SK-N-SH treated with all-trans-retinoic acid at 6 μM for 48 hours (cell line): ENCODE data around the gene SKOR1.

ENCODE experiments used
- ATAC-seq: fragments of 200-7000 bp; cut with Tn5 transposase; 3 replicates; pipeline ENCODE4 v1.9.1; 2020; ENCODE audit warnings: mild to moderate bottlenecking, moderate library complexity
- ARNTL ChIP-seq: fragments of 450-650 bp; formaldehyde crosslinking; IDR thresholded peaks from 2 replicates; pipeline ENCODE4 v1.5.0; 2020; ENCODE audit warnings: low read depth, mild to moderate bottlenecking, moderate library complexity, borderline replicate concordance
- BACH2 ChIP-seq: fragments of 250-450 bp; sonication (Bioruptor Pico); IDR thresholded peaks from 2 replicates; pipeline ENCODE4 v1.9.0; 2021; ENCODE audit warnings: mild to moderate bottlenecking, borderline replicate concordance
- ESRRG ChIP-seq: fragments of 250-450 bp; sonication (Bioruptor Pico); IDR thresholded peaks from 2 replicates; pipeline ENCODE4 v1.6.1; 2021; ENCODE audit warnings: mild to moderate bottlenecking
- GLIS3 ChIP-seq: fragments of 250-450 bp; sonication (Bioruptor Pico); IDR thresholded peaks from 2 replicates; pipeline ENCODE4 v1.5.0; 2020; ENCODE audit warnings: mild to moderate bottlenecking, moderate library complexity
- ISL1 ChIP-seq: fragments of 250-450 bp; sonication (Bioruptor Pico); IDR thresholded peaks from 2 replicates; pipeline ENCODE4 v2.1.2; 2022; ENCODE audit warnings: mild to moderate bottlenecking, moderate library complexity
- OSR1 ChIP-seq: fragments of 250-450 bp; sonication (Bioruptor Pico); IDR thresholded peaks from 2 replicates; pipeline ENCODE4 v1.8.0; 2022; ENCODE audit warnings: moderate library complexity, mild to moderate bottlenecking, inconsistent platforms
- PATZ1 ChIP-seq: fragments of 250-450 bp; sonication (Bioruptor Pico); IDR thresholded peaks from 2 replicates; pipeline ENCODE4 v1.8.0; 2020; ENCODE audit warnings: mild to moderate bottlenecking, moderate library complexity, borderline replicate concordance
- POU6F1 ChIP-seq: fragments of 250-450 bp; sonication (Bioruptor Pico); IDR thresholded peaks from 2 replicates; pipeline ENCODE4 v1.8.0; 2021; ENCODE audit warnings: low read depth, mild to moderate bottlenecking, moderate library complexity, borderline replicate concordance
- TSHZ2 ChIP-seq: fragments of 250-450 bp; sonication (Bioruptor Pico); IDR thresholded peaks from 2 replicates; pipeline ENCODE4 v1.5.0; 2020; ENCODE audit warnings: mild to moderate bottlenecking, moderate library complexity
- ZFP3 ChIP-seq: fragments of 250-450 bp; sonication (Bioruptor Pico); IDR thresholded peaks from 2 replicates; pipeline ENCODE4 v1.5.0; 2020; ENCODE audit warnings: mild to moderate bottlenecking, moderate library complexity
- ZFP30 ChIP-seq: fragments of 450-650 bp; formaldehyde crosslinking; IDR thresholded peaks from 2 replicates; pipeline ENCODE4 v1.5.0; 2022; ENCODE audit warnings: mild to moderate bottlenecking, moderate library complexity
- ZNF70 ChIP-seq: fragments of 450-650 bp; formaldehyde crosslinking; IDR thresholded peaks from 2 replicates; pipeline ENCODE4 v1.5.0; 2020; ENCODE audit warnings: mild to moderate bottlenecking, moderate library complexity
- ZNF8 ChIP-seq: fragments of 450-650 bp; formaldehyde crosslinking; IDR thresholded peaks from 2 replicates; pipeline ENCODE4 v1.5.0; 2020; ENCODE audit warnings: mild to moderate bottlenecking, moderate library complexity

Gene SKOR1

GRCh38 chr15:67882487-67883233 lies 57.4 kb downstream of the SKOR1 start:
- ATAC-seq: peak; percentile 74

GRCh38 chr15:67883234-67883773 lies 58.0 kb downstream of the SKOR1 start:
- TF ChIP-seq ESRRG (CRISPR knock-in tag) (no peak), ZFP30 (CRISPR knock-in tag) (no peak), ISL1 (no peak), OSR1 (CRISPR knock-in tag) (no peak), ARNTL (CRISPR knock-in tag) (no peak), ZFP3 (CRISPR knock-in tag) (no peak), GLIS3 (CRISPR knock-in tag) (no peak)
- ATAC-seq: peak; percentile 41

More at GRCh38 chr15:67882487-67883233, 57.4 kb downstream of the SKOR1 start:
- no peak for TF ChIP-seq ARNTL (CRISPR knock-in tag)
- no peak for TF ChIP-seq ESRRG (CRISPR knock-in tag)
- TF ChIP-seq BACH2 (CRISPR knock-in tag): no peak
- no peak for TF ChIP-seq ZFP3 (CRISPR knock-in tag)
- no peak for TF ChIP-seq OSR1 (CRISPR knock-in tag)
- TF ChIP-seq POU6F1 (CRISPR knock-in tag): no peak

- no peak for TF ChIP-seq ZFP3 (CRISPR knock-in tag)
- TF ChIP-seq POU6F1 (CRISPR knock-in tag): no peak
- no peak for TF ChIP-seq ZNF70
- no peak for TF ChIP-seq ESRRG (CRISPR knock-in tag)
- no peak for TF ChIP-seq PATZ1 (CRISPR knock-in tag)
- no peak for TF ChIP-seq TSHZ2 (CRISPR knock-in tag)
- no peak for TF ChIP-seq ZNF8 (CRISPR knock-in tag)
- TF ChIP-seq, all 23 proteins: peak for 0
Measured at GRCh38 chr15:67884009-67884408, 58.7 kb downstream of the SKOR1 start.

More at GRCh38 chr15:67884009-67884408, 58.7 kb downstream of the SKOR1 start:
- no peak for ATAC-seq
